GM23248 (cell line): Measurements from ENCODE around the gene ARHGEF28. TPM values are rescaled to one million over a fixed set of nuclear protein-coding genes. Genes with fewer than 3 reads are reported as not detected.

Experiments used
- DNase-seq: peaks from one replicate; pipeline ENCODE4 v3.0.0-alpha.2; 2015
- H2AFZ ChIP-seq: fragments of 200-600 bp; sonication (generic); 2 replicates; pipeline ENCODE4 v1.6.1; 2016; ENCODE audit warnings: antibody characterized with exemption
- H3F3A ChIP-seq: fragments of 200-600 bp; sonication (generic); 2 replicates; pipeline ENCODE4 v1.6.1; 2016; ENCODE audit warnings: mild to moderate bottlenecking, antibody characterized with exemption, mixed run types; ENCODE audit not compliant: insufficient read depth
- H3K27ac ChIP-seq: fragments of 200-600 bp; sonication (generic); 2 replicates; pipeline ENCODE4 v1.5.1; 2016; ENCODE audit warnings: mild to moderate bottlenecking
- H3K27me3 ChIP-seq: fragments of 200-600 bp; sonication (generic); replicated peaks from 2 replicates; pipeline ENCODE4 v1.6.1; 2016; ENCODE audit warnings: mild to moderate bottlenecking; ENCODE audit not compliant: insufficient read depth
- H3K36me3 ChIP-seq: fragments of 200-600 bp; sonication (generic); 2 replicates; pipeline ENCODE4 v1.6.1; 2016; ENCODE audit warnings: low read depth, mild to moderate bottlenecking
- H3K4me1 ChIP-seq: fragments of 200-600 bp; sonication (generic); 2 replicates; pipeline ENCODE4 v1.6.1; 2016; ENCODE audit warnings: mild to moderate bottlenecking; ENCODE audit not compliant: insufficient read depth
- H3K4me2 ChIP-seq: fragments of 200-600 bp; sonication (generic); one replicate; pipeline ENCODE4 v1.6.1; 2016; ENCODE audit warnings: mild to moderate bottlenecking; ENCODE audit not compliant: unreplicated experiment
- H3K4me3 ChIP-seq: fragments of 200-600 bp; sonication (generic); 2 replicates; pipeline ENCODE4 v1.5.1; 2016; ENCODE audit warnings: mild to moderate bottlenecking
- H3K79me2 ChIP-seq: fragments of 200-600 bp; sonication (generic); 2 replicates; pipeline ENCODE4 v1.6.1; 2016; ENCODE audit warnings: mild to moderate bottlenecking; ENCODE audit not compliant: insufficient read depth
- H3K9ac ChIP-seq: fragments of 200-600 bp; sonication (generic); 2 replicates; pipeline ENCODE4 v1.6.1; 2016; ENCODE audit warnings: mild to moderate bottlenecking
- H3K9me2 ChIP-seq: fragments of 200-600 bp; sonication (generic); 2 replicates; pipeline ENCODE4 v1.6.1; 2016; ENCODE audit warnings: mixed run types, mild to moderate bottlenecking, moderate library complexity; ENCODE audit not compliant: insufficient read depth
- H3K9me3 ChIP-seq: fragments of 200-600 bp; sonication (generic); one replicate; pipeline ENCODE4 v1.6.1; 2017; ENCODE audit warnings: low read depth
- H4K20me1 ChIP-seq: fragments of 200-600 bp; sonication (generic); 2 replicates; pipeline ENCODE4 v1.6.0; 2016; ENCODE audit not compliant: insufficient read depth
- EZH2 ChIP-seq: fragments of 200-600 bp; sonication (generic); IDR thresholded peaks from 2 replicates; pipeline ENCODE4 v1.6.1; 2018; ENCODE audit warnings: antibody characterized with exemption, mild to moderate bottlenecking; ENCODE audit not compliant: insufficient read depth, poor library complexity, severe bottlenecking
- EZH2phosphoT487 ChIP-seq: fragments of 200-600 bp; sonication (generic); IDR thresholded peaks from 2 replicates; pipeline ENCODE4 v1.6.1; 2018; ENCODE audit warnings: antibody characterized with exemption, moderate library complexity, mild to moderate bottlenecking, low read depth; ENCODE audit not compliant: insufficient read depth
- WGBS, 2 experiments: methylation state at CpG; one replicate each; pipeline ENCODE4 v1.1.6; 2015 to 2017; ENCODE audit warnings: low lambda C conversion rate in 2 of 2, low coverage in 1 of 2; ENCODE audit errors: missing lambda C conversion rate in 2 of 2; 5-methylcytosine and 5-hydroxymethylcytosine counted together
- in situ Hi-C: fragments of 300-500 bp; cut with MboI; formaldehyde crosslinking; loops from 2 replicates; pipeline ENCODE4 v1.15.0; 2020
- polyA plus RNA-seq: library from polyadenylated mRNA; unstranded; fragments of >200 nt; fragmentation: Nextera tagmentation; extraction: Ambion mirVana; gene quantifications from 2 replicates; pipeline ENCODE4 v1.2.1, GENCODE V29; 2016
- total RNA-seq: library from RNA; depleted of rRNA; stranded (reverse); fragments of >200 nt; shearing (Covaris generic); gene quantifications from 2 replicates; pipeline ENCODE4 v1.2.3, GENCODE V29; 2014

The ARHGEF28 gene
- total and polyA plus RNA-seq, 2 experiments from 2014 or later, result 5.0 to 9.6 TPM

GRCh38 chr5:73591102-73591695 lies 34.8 kb upstream of the ARHGEF28 start:
- H3K9me2 ChIP-seq, result no peaks in the 10 kb centered on the region
- H3K4me1 ChIP-seq, result peaks cover 26% of the 10 kb centered on the region
- H3K9me3 ChIP-seq, result no peaks in the 10 kb centered on the region
- H3K79me2 ChIP-seq, result no peaks in the 10 kb centered on the region
- DNase-seq, result peak; percentile 89
- H3K4me3 ChIP-seq, result no peak overlapping the region
- H2AFZ ChIP-seq, result no peak overlapping the region
- no peak overlapping the region for H3K4me2 ChIP-seq
- peak overlapping the region; percentile 41 for H3K27ac ChIP-seq
- 46 to 56% methylated on average over 4 of the region's 4 CpGs for WGBS, 2 experiments
- no peaks in the 10 kb centered on the region for H4K20me1 ChIP-seq
- H3K27me3 ChIP-seq, result no peaks in the 10 kb centered on the region
- H3K36me3 ChIP-seq, result no peaks in the 10 kb centered on the region
- H3K9ac ChIP-seq, result no peak overlapping the region
- in situ Hi-C loops, result loop anchor here (5.0 to 25.0 kb wide), 2 partner anchors 201 to 1071 kb away; no protein-coding TSS in a partner anchor
- TF ChIP-seq EZH2phosphoT487, result no peak
- TF ChIP-seq EZH2, result no peak
- H3F3A ChIP-seq, result peaks cover 26% of the 10 kb centered on the region

- H3K27ac ChIP-seq, result peak overlapping the region; percentile 41
- no peaks in the 10 kb centered on the region for H3K36me3 ChIP-seq
- peak; percentile 48 for DNase-seq
- no peak overlapping the region for H3K9ac ChIP-seq
- no peaks in the 10 kb centered on the region for H3K9me2 ChIP-seq
- H3K4me1 ChIP-seq, result peaks cover 26% of the 10 kb centered on the region
- H3K79me2 ChIP-seq, result no peaks in the 10 kb centered on the region
- H4K20me1 ChIP-seq, result no peaks in the 10 kb centered on the region
- H3F3A ChIP-seq, result peaks cover 26% of the 10 kb centered on the region
- 17 to 21% methylated on average over 4 of the region's 4 CpGs for WGBS, 2 experiments
- no peaks in the 10 kb centered on the region for H3K27me3 ChIP-seq
- no peaks in the 10 kb centered on the region for H3K9me3 ChIP-seq
- TF ChIP-seq EZH2, result no peak
- no peak for TF ChIP-seq EZH2phosphoT487
- in situ Hi-C loops, result loop anchor here (5.0 to 25.0 kb wide), 2 partner anchors 200 to 1070 kb away; no protein-coding TSS in a partner anchor
- H3K4me2 ChIP-seq, result peak overlapping the region; percentile 12
- H3K4me3 ChIP-seq, result no peak overlapping the region
- H2AFZ ChIP-seq, result no peak overlapping the region
Observed at GRCh38 chr5:73591698-73592501, 34.1 kb upstream of the ARHGEF28 start.

- H3K9ac ChIP-seq, result no peak overlapping the region
- in situ Hi-C loops, result loop anchor here (5.0 to 25.0 kb wide), 2 partner anchors 200 to 1070 kb away; no protein-coding TSS in a partner anchor
- H3K4me1 ChIP-seq, result peaks cover 26% of the 10 kb centered on the region
- H3F3A ChIP-seq, result peaks cover 26% of the 10 kb centered on the region
- peak overlapping the region; percentile 11 for H2AFZ ChIP-seq
- no peaks in the 10 kb centered on the region for H3K36me3 ChIP-seq
- TF ChIP-seq EZH2phosphoT487 (no peak), EZH2 (no peak)
- H3K9me2 ChIP-seq, result no peaks in the 10 kb centered on the region
- no peaks in the 10 kb centered on the region for H3K79me2 ChIP-seq
- WGBS, 2 experiments, result 0 to 2% methylated on average over 1 of the region's 1 CpG
- no peaks in the 10 kb centered on the region for H3K9me3 ChIP-seq
- H3K27ac ChIP-seq, result peak overlapping the region; percentile 41
- H4K20me1 ChIP-seq, result no peaks in the 10 kb centered on the region
- no peak overlapping the region for H3K4me3 ChIP-seq
- peak overlapping the region; percentile 12 for H3K4me2 ChIP-seq
- no peaks in the 10 kb centered on the region for H3K27me3 ChIP-seq
- peak; percentile 46 for DNase-seq
Observed at GRCh38 chr5:73592551-73592950, 33.4 kb upstream of the ARHGEF28 start.

- Histone ChIP-seq H3K9me2 (no peaks in the 10 kb centered on the region), H3K79me2 (no peaks in the 10 kb centered on the region), H3K27me3 (no peaks in the 10 kb centered on the region), H3K4me3 (no peak overlapping the region), H3F3A (peaks cover 19% of the 10 kb centered on the region), H3K9ac (no peak overlapping the region), H3K36me3 (no peaks in the 10 kb centered on the region), H3K4me2 (no peak overlapping the region), H3K27ac (no peak overlapping the region), H3K4me1 (peaks cover 19% of the 10 kb centered on the region), H3K9me3 (no peaks in the 10 kb centered on the region), H2AFZ (no peak overlapping the region), H4K20me1 (no peaks in the 10 kb centered on the region)
- peak; percentile 61 for DNase-seq
- in situ Hi-C loops, result loop anchor here (25.0 kb wide), 1 partner anchor 1065 kb away; no protein-coding TSS in a partner anchor
- no peak for TF ChIP-seq EZH2
- TF ChIP-seq EZH2phosphoT487, result no peak
Observed at GRCh38 chr5:73596705-73597328, 29.2 kb upstream of the ARHGEF28 start.
